HG03565 (cell line): Measurements from ENCODE around the gene GPBP1.
"Not testable (repeated sequence)": the region's sequence is repeated elsewhere in the genome, so short reads cannot be mapped to it uniquely, and the experiment has no call there.

Experiments used
- ATAC-seq: cut with Tn5 transposase; IDR thresholded peaks from one replicate; pipeline ENCODE4 v1.9.1; 2021; ENCODE audit warnings: mild to moderate bottlenecking, moderate library complexity; ENCODE audit not compliant: unreplicated experiment

GPBP1 gene

DNA sequence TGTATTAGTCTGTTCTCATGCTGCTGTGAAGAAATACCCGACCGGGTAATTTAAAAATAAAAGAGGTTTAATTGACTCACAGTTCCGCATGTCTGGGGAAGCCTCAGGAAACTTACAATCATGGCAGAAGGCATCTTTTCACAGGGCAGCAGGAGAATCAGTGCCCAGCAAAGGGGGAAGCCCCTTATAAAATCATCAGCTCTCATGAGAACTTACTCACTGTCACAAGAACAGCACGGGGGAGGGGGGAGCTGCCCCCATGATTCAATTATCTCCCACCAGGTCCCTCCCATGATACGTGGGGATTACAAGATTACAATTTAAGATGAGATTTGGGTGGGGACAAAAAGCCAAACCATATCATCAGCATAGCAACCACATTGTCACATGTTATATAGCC is 102.5 kb downstream of the GPBP1 start:
- ATAC-seq, result no peak

DNA sequence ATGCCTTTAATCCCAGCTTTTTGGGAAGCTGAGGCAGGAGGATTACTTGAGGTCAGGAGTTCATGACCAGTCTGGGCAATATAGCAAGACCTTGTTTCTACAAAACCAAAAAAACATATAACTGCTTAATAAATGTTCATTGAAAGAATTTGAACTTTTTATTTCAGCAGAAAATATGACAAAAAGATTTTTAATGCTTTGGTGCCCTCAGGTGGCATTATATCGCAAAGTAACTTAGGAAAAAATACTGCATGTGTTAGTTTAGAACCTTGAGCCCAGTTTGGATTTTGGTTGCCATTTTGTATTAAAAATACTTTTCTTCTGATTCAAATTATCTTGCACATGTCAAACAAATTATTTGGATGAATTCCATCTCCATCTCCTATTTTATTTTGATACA is 103.2 kb downstream of the GPBP1 start:
- no peak for ATAC-seq

DNA sequence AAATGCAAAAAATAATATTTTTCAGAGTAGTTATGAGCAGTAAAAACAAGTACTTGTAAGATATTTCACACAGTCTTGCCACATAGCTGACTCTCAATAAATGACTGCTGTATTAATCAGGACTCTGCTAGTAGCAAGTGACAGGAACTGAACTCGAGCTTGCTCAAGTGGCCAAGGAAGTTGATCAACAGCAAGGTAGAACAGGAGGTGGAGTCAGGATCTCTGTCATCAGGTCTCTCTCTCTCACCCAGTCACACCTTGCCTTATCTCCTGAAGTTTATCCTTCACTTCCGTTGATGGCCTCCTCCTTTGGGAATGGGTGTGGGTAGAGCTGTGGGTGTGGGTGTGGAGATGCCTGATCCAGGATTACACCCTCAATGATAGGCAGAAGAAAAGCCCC is 107.0 kb downstream of the GPBP1 start:
- ATAC-seq, result no peak

DNA sequence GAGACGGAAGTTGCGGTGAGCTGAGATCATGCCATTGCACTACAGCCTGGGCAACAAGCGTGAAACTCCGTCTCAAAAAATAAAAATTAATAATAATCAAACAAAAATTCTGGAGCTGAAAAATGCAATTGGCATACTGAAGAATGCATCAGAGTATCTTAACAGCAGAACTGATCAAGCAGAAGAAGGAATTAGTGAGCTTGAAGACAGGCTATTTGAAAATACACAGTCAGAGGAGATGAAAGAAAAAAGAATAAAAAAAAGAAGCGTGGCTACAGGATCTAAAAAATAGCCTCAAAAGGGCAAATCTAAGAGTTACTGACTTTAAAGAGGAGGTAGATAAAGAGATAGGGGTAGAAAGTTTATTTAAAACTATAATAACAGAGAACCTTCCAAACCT is 111.2 kb downstream of the GPBP1 start:
- not testable (repeated sequence) for ATAC-seq

DNA sequence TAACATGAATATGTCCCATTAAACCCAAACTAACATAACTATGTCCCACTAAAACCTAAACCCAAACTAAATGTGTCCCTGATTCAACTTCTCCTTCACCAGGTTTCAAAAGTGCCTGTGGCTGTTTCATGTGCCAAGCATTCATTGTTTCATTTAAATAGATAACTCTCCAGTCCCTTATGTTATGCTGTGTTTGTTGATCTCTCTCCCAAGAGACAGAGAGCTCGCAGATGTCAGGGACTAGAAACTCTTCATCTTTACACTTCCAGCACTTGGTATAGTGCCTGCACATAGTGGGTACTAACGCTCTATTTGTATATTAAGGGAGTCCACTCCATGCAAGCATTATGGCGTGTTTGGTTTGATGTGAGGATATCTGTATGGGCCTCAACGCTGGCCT is 118.0 kb downstream of the GPBP1 start:
- ATAC-seq, result no peak

DNA sequence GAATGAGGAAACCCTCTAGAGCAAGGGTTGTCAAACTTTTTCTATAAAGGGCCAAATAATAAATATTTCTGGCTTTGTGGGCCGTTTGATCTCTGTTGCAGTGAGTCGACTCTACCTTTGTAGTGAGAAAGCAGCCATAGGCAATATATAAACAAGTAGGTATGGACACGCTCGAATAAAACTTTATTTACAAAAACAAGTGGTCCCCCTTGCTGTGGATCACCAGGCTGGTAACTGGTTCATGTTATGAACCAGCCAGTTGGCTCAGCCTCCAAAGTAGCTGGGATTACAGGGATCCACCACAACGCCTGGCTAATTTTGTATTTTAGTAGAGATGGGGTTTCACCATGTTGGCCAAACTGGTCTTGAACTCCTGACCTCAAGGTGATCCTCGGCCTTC is 118.5 kb downstream of the GPBP1 start:
- no peak for ATAC-seq

DNA sequence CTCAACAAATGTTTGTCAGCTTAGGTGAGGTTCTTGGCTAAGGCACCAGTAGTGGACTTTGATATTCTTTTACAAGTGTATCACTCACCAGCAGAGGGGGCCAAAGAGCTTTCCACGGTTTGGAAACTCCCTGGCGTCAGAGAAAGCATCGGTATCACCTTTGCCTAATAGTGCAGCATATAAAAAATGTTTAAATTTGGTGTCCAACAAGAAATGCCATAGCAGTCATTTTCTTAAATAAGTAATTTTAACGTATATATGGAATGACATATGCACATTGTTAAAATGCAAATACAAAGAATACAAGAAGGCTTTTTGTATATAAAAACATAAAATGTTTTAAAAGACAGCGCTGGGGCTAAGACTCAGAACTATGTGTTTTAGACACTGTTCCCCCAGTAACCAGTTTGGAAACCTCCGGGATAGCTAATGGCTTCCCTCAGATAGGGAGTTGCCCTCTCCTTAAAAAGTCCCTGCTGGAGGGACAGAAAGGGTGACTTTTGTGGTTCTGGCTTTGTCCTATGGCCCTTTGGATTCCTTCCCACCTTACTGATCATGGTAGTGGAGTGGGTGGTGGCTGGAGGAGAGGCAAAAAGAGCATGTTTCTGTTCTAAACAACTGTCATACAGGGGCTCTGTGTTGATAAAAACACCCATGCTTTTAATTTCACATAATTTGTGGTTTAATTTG is 124.6 kb downstream of the GPBP1 start:
- no peak for ATAC-seq

DNA sequence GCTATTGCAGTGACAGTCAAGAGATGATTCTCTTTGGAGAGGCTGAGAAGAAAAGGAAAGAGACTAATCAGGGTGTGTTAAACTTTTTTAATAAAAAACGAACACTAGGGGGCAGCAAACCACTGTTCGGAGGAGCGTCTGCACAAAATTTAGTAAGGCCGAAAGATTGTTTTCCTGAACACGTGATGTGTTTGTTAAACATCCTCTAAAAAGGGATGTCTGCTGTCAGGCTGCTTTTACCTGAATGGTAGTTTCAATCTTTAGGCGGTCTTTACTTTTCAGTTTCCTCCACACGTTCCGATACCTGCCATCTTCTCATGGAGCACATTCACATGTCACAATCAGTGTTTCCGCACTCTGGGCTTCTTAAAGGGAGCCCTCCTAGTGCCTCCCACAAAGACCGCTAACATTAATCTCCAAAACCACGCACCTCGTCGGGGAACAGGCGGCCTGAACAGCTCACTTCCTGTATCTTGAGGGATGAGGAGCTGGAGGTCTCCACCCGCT is 125.2 kb downstream of the GPBP1 start:
- no peak for ATAC-seq

DNA sequence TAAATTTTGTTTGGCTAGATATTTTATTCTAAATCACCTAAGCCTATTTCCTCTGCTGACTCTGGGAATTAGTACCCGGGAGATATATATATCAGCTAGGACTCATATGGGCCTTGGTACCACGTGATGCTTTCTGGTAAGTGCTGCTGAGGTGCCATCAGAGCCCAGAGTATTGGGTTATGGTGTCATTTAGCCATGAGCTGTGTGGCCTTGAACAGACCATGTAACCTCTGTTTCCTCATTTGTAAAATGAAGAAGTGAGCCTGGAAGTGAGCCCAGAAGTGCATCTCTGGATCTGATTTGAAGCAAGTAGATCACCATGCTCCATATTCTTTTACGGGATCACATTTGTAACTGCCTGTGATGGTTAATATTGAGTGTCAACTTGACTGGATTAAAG is 126.1 kb downstream of the GPBP1 start:
- no peak for ATAC-seq

DNA sequence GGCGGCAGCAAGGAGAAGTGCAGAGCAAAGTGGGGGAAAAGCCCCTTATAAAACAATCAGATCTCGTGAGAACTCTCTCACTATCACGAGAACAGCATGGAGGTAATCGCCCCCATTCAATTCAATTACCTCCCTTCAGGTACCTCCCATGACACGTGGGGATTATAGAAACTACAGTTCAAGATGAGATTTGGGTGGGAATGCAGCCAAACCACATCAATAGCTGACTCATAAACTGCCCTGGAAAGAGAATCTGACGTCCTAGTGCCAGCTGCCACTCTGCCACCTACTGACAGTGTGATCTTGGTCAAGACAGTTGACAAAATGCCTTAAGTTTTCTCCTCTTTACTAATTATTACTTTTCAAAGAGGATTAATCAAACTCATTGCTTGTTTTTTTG is 128.3 kb downstream of the GPBP1 start:
- ATAC-seq, result no peak

DNA sequence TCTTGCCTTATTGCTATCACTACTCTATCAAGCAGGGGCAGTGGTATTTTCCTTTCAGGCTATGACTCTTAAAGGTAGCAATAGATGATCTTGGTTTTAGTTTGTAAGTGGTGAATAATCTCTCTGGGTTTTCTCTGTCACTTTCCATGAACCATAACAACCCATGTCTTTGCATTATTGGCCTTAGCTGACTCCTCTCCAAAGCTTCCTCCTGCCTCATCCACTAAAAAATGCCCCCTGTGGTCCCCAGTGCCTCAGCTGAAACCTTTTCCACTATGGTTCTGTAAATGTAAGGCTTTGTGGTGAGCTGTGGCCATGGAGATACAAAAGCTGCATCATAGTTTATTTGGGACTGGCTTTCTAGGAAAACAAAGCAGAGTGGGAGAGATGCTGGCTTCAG is 128.8 kb downstream of the GPBP1 start:
- no peak for ATAC-seq

DNA sequence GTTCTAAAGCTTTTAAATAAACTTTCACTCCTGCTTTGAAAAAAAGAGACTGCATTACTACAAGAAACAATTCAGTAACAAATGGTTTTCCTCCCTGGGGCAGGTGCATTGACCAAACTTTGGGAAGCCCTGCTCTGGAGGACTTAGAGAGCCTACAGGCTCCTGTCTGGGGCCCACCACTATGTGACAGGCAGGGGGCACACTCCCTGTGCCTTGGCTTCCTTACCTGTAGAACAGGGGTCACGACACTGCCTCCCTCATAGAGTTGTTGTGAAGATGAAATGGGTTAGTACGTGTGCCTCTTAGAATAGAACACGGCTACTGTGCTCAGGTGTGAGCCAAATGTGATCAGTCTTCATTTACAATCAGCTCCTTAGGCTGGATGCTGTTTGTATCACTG is 130.1 kb downstream of the GPBP1 start:
- no peak for ATAC-seq

DNA sequence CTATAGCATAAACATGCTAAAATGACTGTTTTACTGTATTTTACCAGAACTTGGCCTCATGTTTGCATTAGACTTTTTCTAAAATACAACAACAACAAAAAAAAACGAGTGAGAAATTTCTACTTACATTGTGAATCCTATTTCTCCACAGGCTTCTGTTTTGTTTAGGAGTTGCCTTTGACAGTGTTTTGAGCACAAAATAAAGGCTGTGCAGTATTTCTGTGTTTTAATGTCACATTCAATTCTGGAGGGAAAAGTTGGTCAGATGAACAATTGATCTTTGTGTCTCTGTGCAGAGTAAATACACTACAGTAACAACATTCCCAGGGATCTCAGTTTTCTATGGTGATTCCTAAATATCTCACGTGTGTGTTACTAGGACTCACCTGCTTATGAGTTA is 131.1 kb downstream of the GPBP1 start:
- no peak for ATAC-seq

DNA sequence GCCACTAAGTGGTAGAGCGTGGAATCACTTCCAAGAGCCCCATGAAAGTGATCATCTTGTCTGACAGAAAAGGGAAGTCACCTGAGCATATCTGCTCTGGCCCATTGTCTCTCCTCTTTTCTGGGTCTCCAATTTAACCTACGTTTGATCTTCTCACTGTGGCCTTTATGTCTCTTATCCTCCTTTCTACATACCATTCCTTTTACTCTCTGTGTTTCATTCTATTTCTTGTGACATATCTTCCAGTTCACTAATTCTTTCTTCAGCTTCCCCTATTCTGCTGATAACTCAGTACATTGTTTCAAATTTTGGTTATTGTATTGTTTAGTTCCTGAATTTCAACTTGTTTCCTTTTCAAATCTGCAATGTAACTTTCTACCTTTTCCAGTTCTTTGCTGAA is 132.5 kb downstream of the GPBP1 start:
- no peak for ATAC-seq

DNA sequence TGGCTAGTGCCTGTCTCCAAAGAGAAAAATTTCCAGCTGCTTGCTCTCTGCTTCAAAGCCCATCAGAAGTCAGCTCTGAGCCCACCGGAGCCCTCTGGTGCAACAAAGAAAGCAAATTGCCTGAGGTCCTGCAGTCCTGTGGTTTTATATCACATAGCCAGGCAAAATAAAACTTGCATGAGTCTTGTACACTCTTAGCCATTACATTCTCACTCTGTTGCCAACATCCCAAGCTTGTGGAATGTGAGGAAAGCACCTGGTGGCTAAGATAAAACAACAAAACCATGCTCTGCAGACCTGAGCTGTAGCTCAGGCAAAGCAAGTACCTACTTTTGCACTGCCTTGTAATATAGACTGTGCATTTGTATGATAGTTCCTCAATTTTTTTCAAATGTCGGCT is 133.7 kb downstream of the GPBP1 start:
- ATAC-seq, result no peak

DNA sequence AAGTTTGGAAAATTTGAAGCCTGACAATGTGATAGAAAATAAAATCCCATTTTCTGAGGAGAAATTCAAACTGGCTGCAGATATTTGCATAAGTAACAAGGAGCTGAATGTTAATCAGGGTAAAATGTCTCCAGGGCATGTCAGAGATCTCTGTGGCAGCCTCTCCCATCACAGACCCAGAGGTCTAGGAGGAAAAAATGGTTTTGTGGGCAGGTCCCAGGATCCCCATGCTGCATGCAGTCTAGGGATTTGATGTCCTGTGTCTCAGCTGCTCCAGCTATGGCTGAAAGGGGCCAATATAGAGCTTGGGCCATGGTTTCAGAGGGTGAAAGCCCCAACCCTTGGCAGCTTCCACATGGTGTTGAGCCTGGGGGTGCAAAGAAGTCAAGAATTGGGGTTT is 135.2 kb downstream of the GPBP1 start:
- not testable (repeated sequence) for ATAC-seq

DNA sequence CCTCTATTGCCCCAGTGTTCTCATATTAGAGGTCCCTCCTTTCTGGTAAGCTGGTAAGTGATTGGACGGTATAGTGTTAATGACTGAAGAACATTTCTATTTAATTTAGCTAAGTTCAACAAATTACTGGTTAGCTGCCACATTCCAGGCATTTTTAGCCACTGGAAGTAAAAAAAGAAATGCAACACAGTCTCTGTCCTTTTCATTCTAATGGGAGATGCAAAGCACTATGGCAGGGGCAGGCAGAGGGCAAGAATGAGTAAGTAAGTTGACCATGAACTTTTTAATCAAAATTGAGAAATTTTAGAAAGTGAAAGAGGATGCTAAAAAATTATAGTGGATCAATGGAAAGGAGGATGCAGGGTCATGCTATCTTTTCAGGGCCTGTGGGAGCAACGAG is 137.4 kb downstream of the GPBP1 start:
- no peak for ATAC-seq

DNA sequence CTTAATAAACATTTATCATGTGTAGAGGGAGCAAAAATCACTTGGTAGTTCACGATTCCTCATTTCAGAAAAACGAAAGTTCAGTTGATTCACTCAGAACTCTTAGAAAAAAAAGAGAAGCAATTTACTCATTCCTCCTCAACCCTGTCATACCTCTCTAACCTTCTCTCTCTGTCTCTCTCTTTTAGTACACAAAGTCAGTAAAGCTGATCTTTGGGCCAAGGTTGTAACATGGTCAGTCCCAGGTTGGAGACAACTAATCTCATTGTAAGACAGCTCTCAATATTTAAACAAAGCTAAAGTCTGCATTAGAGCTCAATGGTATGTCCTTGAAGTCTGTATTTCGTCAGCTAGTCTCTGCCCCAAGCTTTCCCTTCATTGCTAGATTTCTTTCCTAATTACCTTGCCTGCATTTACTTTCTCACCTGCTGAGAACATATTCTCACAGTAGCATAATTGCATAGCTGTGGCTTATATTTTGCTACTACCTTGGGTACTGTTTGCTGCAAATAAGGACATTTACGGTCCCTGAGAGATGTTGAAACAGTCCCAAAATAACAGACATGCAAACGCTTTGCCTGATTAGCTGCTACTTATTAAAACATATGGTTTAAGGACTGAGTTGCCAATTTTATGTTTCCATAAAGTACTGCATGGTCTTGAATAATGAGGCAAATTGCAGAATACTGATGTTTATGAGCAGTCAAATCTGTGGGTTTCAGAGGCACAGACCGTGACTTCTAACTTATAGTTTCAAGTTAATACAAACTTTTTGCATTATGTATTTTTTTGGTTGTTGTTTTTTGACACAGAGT is 138.3 kb downstream of the GPBP1 start:
- no peak for ATAC-seq

DNA sequence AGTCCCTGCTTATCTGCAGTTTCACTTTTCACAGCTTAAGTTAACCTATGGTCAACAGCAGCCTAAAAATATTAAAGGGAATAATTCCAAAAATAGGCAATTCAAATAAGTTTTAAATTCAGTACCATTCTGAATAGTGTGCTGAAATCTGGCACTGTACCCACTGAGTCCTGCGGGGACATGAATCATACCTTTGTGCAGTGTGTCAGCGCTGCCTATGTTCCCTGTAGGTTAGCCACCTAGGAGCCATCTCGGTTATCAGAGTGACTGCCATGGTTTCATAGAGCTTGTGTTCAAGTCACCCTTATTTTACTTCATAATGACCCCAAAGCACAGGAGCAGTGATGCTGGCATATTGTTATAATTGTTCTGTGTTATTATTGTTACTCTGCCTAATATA is 139.9 kb downstream of the GPBP1 start:
- no peak for ATAC-seq
